ENCODE results near the gene ZNF438.

Gene ZNF438

GRCh38 chr10:30873411-30873810, 158.3 kb downstream of the ZNF438 start:
- DNase-seq, result no peak

- DNase-seq, result no peak
Observed at GRCh38 chr10:30870896-30871295, 160.8 kb downstream of the ZNF438 start.

GRCh38 chr10:30869566-30869965, 162.1 kb downstream of the ZNF438 start:
- no peak for DNase-seq

- DNase-seq, result no peak
Observed at GRCh38 chr10:30868611-30869010, 163.1 kb downstream of the ZNF438 start.

- no peak for DNase-seq
Observed at GRCh38 chr10:30866896-30867295, 164.8 kb downstream of the ZNF438 start.

- no peak for DNase-seq
Observed at GRCh38 chr10:30865141-30865926, 166.3 kb downstream of the ZNF438 start.

GRCh38 chr10:30863516-30864210, 168.0 kb downstream of the ZNF438 start:
- no peak for DNase-seq

- no peak for DNase-seq
Observed at GRCh38 chr10:30862486-30862885, 169.2 kb downstream of the ZNF438 start.

GRCh38 chr10:30861976-30862375, 169.7 kb downstream of the ZNF438 start:
- no peak for DNase-seq

- DNase-seq, result no peak
Observed at GRCh38 chr10:30861221-30861620, 170.4 kb downstream of the ZNF438 start.

GRCh38 chr10:30858499-30858898, 173.2 kb downstream of the ZNF438 start:
- DNase-seq, result no peak

GRCh38 chr10:30857803-30858202, 173.9 kb downstream of the ZNF438 start:
- DNase-seq, result no peak

- no peak for DNase-seq
Observed at GRCh38 chr10:30855131-30855530, 176.5 kb downstream of the ZNF438 start.

- DNase-seq, result no peak
Observed at GRCh38 chr10:30854656-30855055, 177.0 kb downstream of the ZNF438 start.

- no peak for DNase-seq
Observed at GRCh38 chr10:30853066-30853465, 178.6 kb downstream of the ZNF438 start.

- DNase-seq, result no peak
Observed at GRCh38 chr10:30850776-30851175, 180.9 kb downstream of the ZNF438 start.

GRCh38 chr10:30849231-30850035, 182.2 kb downstream of the ZNF438 start:
- no peak for DNase-seq

GRCh38 chr10:30848396-30849032, 183.2 kb downstream of the ZNF438 start:
- no peak for DNase-seq

GRCh38 chr10:30847642-30848041, 184.0 kb downstream of the ZNF438 start:
- no peak for DNase-seq

GRCh38 chr10:30847199-30847598, 184.5 kb downstream of the ZNF438 start:
- DNase-seq, result no peak

- DNase-seq, result no peak
Observed at GRCh38 chr10:30846710-30847109, 185.0 kb downstream of the ZNF438 start.

- no peak for DNase-seq
Observed at GRCh38 chr10:30842894-30843293, 188.8 kb downstream of the ZNF438 start.

- DNase-seq, result no peak
Observed at GRCh38 chr10:30842185-30842584, 189.5 kb downstream of the ZNF438 start.
